Measurements from ENCODE around the gene NPAS3.
A peak's percentile ranks its signal among the peaks of the same experiment; 100 is the strongest.

Gene NPAS3

GRCh38 chr14:32908196-32909084 is 30.2 kb upstream of the NPAS3 start:
- TF ChIP-seq CTCF (conservative IDR thresholded peaks at IDR 0.05; ENCODE audit: low read length): no peak
- no peak overlapping the region for H3K4me3 ChIP-seq (ENCODE audit: low read length)
- peak; percentile 33 for DNase-seq (ENCODE audit: low read depth)

GRCh38 chr14:32913725-32914124 is 25.0 kb upstream of the NPAS3 start:
- H3K4me3 ChIP-seq (ENCODE audit: low read length): no peak overlapping the region
- TF ChIP-seq CTCF (conservative IDR thresholded peaks at IDR 0.05; ENCODE audit: low read length): peak; percentile 26; the same call in 1 of the 2 replicates
- DNase-seq (ENCODE audit: low read depth): no peak

GRCh38 chr14:32914391-32914790 is 24.3 kb upstream of the NPAS3 start:
- no peak overlapping the region for H3K4me3 ChIP-seq (ENCODE audit: low read length)
- no peak for DNase-seq (ENCODE audit: low read depth)
- no peak for TF ChIP-seq CTCF (conservative IDR thresholded peaks at IDR 0.05; ENCODE audit: low read length)

- no peak for DNase-seq (ENCODE audit: low read depth)
- no peak overlapping the region for H3K4me3 ChIP-seq (ENCODE audit: low read length)
- no peak for TF ChIP-seq CTCF (conservative IDR thresholded peaks at IDR 0.05; ENCODE audit: low read length)
These were observed 17.9 kb upstream of the NPAS3 start for GRCh38 chr14:32920696-32921276.

GRCh38 chr14:32925439-32925838 is 13.2 kb upstream of the NPAS3 start:
- no peak for DNase-seq (ENCODE audit: low read depth)
- H3K4me3 ChIP-seq (ENCODE audit: low read length): no peak overlapping the region
- TF ChIP-seq CTCF (conservative IDR thresholded peaks at IDR 0.05; ENCODE audit: low read length): no peak

GRCh38 chr14:32932302-32932913 is 6.3 kb upstream of the NPAS3 start:
- no peak for DNase-seq (ENCODE audit: low read depth)
- no peak overlapping the region for H3K4me3 ChIP-seq (ENCODE audit: low read length)
- no peak for TF ChIP-seq CTCF (conservative IDR thresholded peaks at IDR 0.05; ENCODE audit: low read length)
